Epithelial cell of esophagus (primary cell): ENCODE results near the gene UBL7.

Experiments
- DNase-seq: peaks from one replicate; pipeline ENCODE4 v3.0.0; 2010; ENCODE audit warnings: low read depth
- H3K4me3 ChIP-seq: 2 replicates; pipeline ENCODE4 v1.5.1; 2011; ENCODE audit warnings: mild to moderate bottlenecking, low read length, control low read depth
- TF ChIP-seq, protein P1 (sequence below): IDR thresholded peaks from 2 replicates; pipeline ENCODE4 v1.5.1; 2011; ENCODE audit warnings: low read depth, mild to moderate bottlenecking, low read length, control low read depth, inconsistent platforms; ENCODE audit not compliant: insufficient read depth; ENCODE audit errors: missing control alignments

Gene UBL7

DNA sequence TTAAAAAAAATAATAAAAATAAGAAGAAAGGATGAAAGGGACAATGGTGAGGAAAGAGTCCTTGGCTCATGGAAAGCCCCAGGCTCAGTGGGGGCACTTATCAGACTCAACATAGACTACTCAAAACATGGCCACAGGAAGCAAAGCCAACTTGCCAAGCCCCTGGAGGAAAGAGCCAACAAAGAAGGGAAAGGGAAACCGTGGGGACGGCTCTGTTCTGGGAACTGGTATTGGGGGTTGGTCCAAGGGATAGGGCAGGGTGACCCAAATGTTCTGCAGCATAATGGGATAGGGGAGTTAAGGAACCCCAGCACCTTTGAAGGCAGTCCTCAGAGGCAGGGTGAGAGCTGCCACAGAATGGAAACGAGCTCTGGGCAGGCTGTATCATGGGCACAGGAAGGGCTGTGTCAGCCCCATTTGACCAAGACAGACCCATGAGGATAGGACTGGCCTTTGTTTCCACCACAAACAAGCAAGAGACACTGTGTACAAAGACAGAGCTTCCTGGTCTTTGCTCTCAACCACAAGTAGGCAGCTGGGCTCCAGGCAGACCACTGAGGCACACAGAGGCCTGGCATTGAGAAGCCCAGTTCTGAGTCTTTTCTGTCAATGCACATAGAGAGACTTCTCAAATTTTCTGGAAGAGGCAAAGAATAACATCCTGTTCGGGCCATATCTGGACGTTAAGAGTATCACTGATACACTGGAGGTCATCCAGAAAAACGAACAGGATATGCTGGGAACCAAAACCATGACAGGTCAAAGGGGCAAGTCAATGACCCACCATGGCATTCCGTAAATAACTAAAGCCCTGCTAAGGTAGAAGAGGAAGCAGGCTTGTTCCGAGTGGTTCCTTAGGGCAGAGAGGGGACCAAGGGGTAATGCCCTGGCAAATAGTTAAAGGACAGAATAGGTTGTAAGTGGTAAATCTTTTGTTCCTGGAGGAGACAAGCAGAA is 16.6 kb downstream of the UBL7 start:
- H3K4me3 ChIP-seq = no peak overlapping the region
- no peak for DNase-seq
- TF ChIP-seq, protein P1, sequence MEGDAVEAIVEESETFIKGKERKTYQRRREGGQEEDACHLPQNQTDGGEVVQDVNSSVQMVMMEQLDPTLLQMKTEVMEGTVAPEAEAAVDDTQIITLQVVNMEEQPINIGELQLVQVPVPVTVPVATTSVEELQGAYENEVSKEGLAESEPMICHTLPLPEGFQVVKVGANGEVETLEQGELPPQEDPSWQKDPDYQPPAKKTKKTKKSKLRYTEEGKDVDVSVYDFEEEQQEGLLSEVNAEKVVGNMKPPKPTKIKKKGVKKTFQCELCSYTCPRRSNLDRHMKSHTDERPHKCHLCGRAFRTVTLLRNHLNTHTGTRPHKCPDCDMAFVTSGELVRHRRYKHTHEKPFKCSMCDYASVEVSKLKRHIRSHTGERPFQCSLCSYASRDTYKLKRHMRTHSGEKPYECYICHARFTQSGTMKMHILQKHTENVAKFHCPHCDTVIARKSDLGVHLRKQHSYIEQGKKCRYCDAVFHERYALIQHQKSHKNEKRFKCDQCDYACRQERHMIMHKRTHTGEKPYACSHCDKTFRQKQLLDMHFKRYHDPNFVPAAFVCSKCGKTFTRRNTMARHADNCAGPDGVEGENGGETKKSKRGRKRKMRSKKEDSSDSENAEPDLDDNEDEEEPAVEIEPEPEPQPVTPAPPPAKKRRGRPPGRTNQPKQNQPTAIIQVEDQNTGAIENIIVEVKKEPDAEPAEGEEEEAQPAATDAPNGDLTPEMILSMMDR = no peak

GRCh38 chr15:74443100-74443909 is 17.7 kb downstream of the UBL7 start:
- no peak overlapping the region for H3K4me3 ChIP-seq
- TF ChIP-seq, protein P1 = no peak
- no peak for DNase-seq

DNA sequence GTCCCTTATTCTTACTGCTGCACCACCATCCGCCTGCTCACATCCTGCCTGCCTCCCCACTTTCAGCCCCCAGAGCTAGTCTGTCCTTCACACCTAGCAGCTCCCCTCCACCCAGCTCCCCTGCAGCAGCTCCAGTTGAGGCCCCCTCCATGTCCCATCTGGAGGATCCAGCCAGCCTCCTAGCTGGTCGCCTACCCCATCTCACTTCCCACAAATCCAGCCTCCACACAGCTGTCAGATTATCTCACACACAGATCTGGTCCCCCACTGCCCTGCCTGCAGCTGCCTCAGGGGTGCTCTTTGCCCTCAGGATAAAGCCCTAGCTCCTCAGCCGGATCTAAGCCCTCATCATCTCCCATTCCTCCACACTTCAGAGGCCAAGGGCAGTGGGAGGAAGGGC is 18.4 kb downstream of the UBL7 start:
- TF ChIP-seq, protein P1 = no peak
- no peak for DNase-seq
- no peak overlapping the region for H3K4me3 ChIP-seq

DNA sequence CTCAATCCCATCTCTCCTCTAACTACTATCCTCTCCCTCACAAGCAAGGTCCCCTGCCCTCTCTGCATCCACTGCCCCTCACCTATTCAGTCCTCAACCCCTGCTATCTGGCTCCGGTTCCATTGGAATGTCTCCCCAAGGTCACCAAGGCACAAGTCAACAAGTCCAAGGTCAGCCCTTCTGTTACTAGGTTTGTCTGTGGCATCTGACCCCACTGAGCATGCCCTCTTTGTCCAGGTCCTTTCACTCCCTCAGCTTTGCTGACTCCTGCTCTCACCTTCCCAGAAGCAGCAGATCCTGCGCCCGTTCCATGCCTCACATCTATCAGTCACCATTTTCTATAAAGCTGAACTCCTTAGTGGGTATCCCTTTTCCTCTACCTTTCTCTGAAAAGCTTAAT is 18.9 kb downstream of the UBL7 start:
- no peak for DNase-seq
- TF ChIP-seq, protein P1 = no peak
- H3K4me3 ChIP-seq = no peak overlapping the region

GRCh38 chr15:74441248-74441941 is 19.6 kb downstream of the UBL7 start:
- DNase-seq = no peak
- TF ChIP-seq, protein P1 = no peak
- no peak overlapping the region for H3K4me3 ChIP-seq

- TF ChIP-seq, protein P1 = peak; percentile 98
- no peak overlapping the region for H3K4me3 ChIP-seq
- DNase-seq = peak; percentile 85
Observed at GRCh38 chr15:74438721-74439316, 22.1 kb downstream of the UBL7 start.
